ENCODE data around the gene C11orf98.
"Not testable (repeated sequence)": the region's sequence is repeated elsewhere in the genome, so short reads cannot be mapped to it uniquely, and the experiment has no call there.

DNA sequence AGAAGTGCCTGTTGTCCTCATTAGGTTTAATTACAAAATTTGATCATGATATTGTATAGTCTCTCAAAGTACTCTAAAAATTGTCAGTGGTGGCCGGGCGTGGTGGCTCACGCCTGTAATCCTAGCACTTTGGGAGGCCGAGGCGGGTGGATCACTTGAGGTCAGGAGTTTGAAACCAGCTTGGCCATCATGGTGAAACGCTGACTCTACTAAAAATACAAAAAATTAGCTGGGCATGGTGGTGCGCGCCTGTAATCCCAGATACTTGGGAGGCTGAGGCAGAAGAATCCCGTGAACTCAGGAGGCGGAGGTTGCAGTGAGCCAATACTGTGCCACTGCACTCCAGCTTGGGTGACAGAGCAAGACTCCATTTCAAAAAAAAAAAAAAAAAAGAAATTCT lies 10.4 kb upstream of the C11orf98 start:
- TF ChIP-seq, protein P1, sequence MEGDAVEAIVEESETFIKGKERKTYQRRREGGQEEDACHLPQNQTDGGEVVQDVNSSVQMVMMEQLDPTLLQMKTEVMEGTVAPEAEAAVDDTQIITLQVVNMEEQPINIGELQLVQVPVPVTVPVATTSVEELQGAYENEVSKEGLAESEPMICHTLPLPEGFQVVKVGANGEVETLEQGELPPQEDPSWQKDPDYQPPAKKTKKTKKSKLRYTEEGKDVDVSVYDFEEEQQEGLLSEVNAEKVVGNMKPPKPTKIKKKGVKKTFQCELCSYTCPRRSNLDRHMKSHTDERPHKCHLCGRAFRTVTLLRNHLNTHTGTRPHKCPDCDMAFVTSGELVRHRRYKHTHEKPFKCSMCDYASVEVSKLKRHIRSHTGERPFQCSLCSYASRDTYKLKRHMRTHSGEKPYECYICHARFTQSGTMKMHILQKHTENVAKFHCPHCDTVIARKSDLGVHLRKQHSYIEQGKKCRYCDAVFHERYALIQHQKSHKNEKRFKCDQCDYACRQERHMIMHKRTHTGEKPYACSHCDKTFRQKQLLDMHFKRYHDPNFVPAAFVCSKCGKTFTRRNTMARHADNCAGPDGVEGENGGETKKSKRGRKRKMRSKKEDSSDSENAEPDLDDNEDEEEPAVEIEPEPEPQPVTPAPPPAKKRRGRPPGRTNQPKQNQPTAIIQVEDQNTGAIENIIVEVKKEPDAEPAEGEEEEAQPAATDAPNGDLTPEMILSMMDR (IDR thresholded peaks at IDR 0.05), result not testable (repeated sequence)
- TF ChIP-seq EZH2 (IDR thresholded peaks at IDR 0.05; ENCODE audit: borderline replicate concordance, insufficient read depth, low read depth, low read length, poor library complexity, severe bottlenecking), result not testable (repeated sequence)
